ENCODE measurements around the gene DPM3.

- TF ChIP-seq EZH2 (IDR thresholded peaks at IDR 0.05), result no peak
- TF ChIP-seq POLR2AphosphoS5 (IDR thresholded peaks at IDR 0.05; ENCODE audit: borderline replicate concordance, low read depth, low read length), result no peak
Measured at GRCh38 chr1:155141749-155142148, 1.4 kb upstream of the DPM3 start.
